ENCODE results near the gene BANP. TPM values are rescaled to one million over a fixed set of nuclear protein-coding genes. Genes with fewer than 3 reads are reported as not detected.
"Not testable (repeated sequence)": the region's sequence is repeated elsewhere in the genome, so short reads cannot be mapped to it uniquely, and the experiment has no call there.

The BANP gene
- total and polyA plus RNA-seq, 2 donors from 2014 or later: 12.4 to 26.3 TPM

DNA sequence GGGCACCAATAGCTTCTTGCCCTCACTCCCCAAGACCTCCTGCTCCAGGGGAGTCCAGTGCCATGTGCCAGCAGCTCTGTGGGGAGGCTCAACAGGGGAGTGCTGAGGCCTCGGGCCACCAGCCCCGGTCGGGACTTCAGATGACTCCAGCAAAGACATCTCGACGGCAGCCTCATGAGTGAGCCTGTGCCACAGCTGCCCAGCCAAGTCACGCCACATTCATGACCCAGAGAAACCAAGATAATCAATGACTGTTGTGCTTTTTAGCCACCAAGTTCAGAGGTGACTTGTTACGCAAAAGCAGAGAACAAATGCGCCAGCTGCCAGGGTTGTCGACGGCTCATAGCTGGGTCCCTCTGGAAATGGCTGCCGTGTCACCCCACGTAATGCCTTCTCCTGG, 157.5 kb downstream of the BANP start:
- Histone ChIP-seq H3K27me3 (ENCODE audit: control insufficient read depth, insufficient read depth, low read length) (no peaks in the 10 kb centered on the region), H3K9ac (ENCODE audit: low read length in 3 of 3) (no peak overlapping the region), H3K4me3 (ENCODE audit: low read length in 3 of 3) (no peak overlapping the region), H3K27ac (ENCODE audit: low read depth in 2 of 2, low read length in 2 of 2) (no peak overlapping the region), H3K4me1 (ENCODE audit: control insufficient read depth in 2 of 3, insufficient read depth in 2 of 3, low read depth in 1 of 3, low read length in 3 of 3) (no peaks in the 10 kb centered on the region), H3K36me3 (ENCODE audit: control insufficient read depth in 2 of 3, insufficient read depth in 3 of 3, low read length in 3 of 3) (no peaks in the 10 kb centered on the region), H3K9me3 (ENCODE audit: control insufficient read depth in 2 of 3, insufficient read depth in 1 of 3, low read length in 3 of 3) (no peaks in the 10 kb centered on the region)
- no peak for FAIRE-seq
- TF ChIP-seq, protein P1, sequence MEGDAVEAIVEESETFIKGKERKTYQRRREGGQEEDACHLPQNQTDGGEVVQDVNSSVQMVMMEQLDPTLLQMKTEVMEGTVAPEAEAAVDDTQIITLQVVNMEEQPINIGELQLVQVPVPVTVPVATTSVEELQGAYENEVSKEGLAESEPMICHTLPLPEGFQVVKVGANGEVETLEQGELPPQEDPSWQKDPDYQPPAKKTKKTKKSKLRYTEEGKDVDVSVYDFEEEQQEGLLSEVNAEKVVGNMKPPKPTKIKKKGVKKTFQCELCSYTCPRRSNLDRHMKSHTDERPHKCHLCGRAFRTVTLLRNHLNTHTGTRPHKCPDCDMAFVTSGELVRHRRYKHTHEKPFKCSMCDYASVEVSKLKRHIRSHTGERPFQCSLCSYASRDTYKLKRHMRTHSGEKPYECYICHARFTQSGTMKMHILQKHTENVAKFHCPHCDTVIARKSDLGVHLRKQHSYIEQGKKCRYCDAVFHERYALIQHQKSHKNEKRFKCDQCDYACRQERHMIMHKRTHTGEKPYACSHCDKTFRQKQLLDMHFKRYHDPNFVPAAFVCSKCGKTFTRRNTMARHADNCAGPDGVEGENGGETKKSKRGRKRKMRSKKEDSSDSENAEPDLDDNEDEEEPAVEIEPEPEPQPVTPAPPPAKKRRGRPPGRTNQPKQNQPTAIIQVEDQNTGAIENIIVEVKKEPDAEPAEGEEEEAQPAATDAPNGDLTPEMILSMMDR (IDR thresholded peaks at IDR 0.05; ENCODE audit: borderline replicate concordance, extremely low read depth, insufficient read depth): no peak
- DNase-seq: peak in 1 of 5 donors; percentile 39
- intact Hi-C loops (cut with DNase I): no loop called here

DNA sequence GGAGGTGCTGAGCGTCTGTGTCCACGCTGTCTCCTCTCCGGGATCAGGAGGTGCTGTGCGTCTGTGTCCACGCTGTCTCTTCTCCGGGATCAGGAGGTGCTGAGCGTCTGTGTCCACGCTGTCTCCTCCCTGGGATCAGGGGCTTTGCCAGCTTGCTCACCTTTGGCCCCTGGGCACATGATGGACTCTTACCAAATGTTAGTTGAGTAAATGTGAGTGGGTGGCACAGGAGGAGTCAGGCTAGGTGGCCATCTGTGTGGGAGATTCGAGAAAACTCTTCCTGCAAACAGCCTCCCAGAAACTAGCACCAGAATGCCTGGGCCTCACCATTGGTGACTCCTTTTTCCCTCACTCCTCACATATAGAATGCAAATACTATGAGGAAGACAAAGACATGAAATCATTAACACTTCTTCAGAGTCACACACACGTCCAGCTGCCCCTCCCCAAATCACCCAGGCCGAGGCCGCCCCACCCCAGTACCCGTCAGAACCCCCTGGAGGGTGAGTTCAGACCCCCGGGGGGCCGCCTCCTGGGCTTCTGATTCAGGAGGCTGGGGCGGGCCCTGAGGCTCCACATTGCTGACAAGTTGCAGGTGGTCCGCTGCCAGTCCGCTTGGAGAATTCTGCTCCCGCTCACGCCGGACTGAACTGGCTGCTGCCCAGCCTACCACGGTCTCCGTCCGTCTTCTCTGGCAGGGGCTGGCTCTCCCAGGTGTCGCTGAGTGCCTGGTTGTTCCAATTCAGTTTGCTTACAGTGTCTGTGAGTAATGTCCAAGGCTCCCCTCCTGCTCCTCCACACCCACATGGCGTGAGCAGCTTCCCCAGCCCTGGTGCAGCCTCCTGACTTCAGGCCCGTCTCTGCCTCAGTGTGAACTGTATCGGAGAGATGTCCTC, 158.7 kb downstream of the BANP start:
- H3K4me3 ChIP-seq (ENCODE audit: low read length in 3 of 3); H3K9me3 ChIP-seq (ENCODE audit: control insufficient read depth in 2 of 3, insufficient read depth in 1 of 3, low read length in 3 of 3); intact Hi-C loops (cut with DNase I); H3K9ac ChIP-seq (ENCODE audit: low read length in 3 of 3); H3K27me3 ChIP-seq (ENCODE audit: control insufficient read depth, insufficient read depth, low read length); FAIRE-seq; H3K4me1 ChIP-seq (ENCODE audit: control insufficient read depth in 2 of 3, insufficient read depth in 2 of 3, low read depth in 1 of 3, low read length in 3 of 3); H3K36me3 ChIP-seq (ENCODE audit: control insufficient read depth in 2 of 3, insufficient read depth in 3 of 3, low read length in 3 of 3); H3K27ac ChIP-seq (ENCODE audit: low read depth in 2 of 2, low read length in 2 of 2): not testable (repeated sequence)
- DNase-seq: peak; percentile 67 to 79 (median 71)

DNA sequence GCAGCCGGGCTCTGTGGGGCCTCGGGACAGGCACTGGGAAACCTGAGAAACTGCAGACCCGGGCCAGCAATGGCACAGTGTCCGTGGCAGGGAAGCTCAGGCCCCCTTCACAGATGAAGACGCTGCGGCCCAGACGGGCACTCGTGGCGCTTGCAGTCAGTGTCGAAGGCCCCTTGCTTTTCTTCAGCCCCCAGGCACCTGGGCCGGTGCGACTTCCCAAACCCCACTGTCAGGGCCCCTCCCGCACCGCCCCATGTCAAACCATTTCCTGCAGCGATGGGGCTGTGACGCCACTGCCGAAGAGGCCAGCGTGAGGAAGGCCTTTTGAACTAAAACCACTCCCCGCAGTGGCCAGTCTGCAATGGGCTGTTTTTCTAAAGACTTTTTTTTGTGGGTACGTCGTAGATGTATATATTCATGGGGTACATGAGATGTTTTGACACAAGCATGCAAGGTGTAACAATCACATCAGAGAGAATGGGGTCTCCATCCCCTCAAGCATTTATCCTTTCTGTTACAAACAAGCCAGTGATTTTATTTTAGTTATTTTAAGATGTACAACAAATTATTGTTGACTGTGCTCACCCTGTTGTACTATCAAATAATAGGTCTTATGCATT, 159.8 kb downstream of the BANP start:
- intact Hi-C loops (cut with DNase I): not testable (repeated sequence)

GRCh38 chr16:88111976-88112375, 160.7 kb downstream of the BANP start:
- H3K27me3 ChIP-seq (ENCODE audit: control insufficient read depth, insufficient read depth, low read length); H3K27ac ChIP-seq (ENCODE audit: low read depth in 2 of 2, low read length in 2 of 2); FAIRE-seq; intact Hi-C loops (cut with DNase I); H3K4me3 ChIP-seq (ENCODE audit: low read length in 3 of 3); H3K4me1 ChIP-seq (ENCODE audit: control insufficient read depth in 2 of 3, insufficient read depth in 2 of 3, low read depth in 1 of 3, low read length in 3 of 3); H3K36me3 ChIP-seq (ENCODE audit: control insufficient read depth in 2 of 3, insufficient read depth in 3 of 3, low read length in 3 of 3); DNase-seq; H3K9me3 ChIP-seq (ENCODE audit: control insufficient read depth in 2 of 3, insufficient read depth in 1 of 3, low read length in 3 of 3); H3K9ac ChIP-seq (ENCODE audit: low read length in 3 of 3): not testable (repeated sequence)

More for the DNA sequence above, 159.8 kb downstream of the BANP start:
- H3K9me3 ChIP-seq (ENCODE audit: control insufficient read depth in 2 of 3, insufficient read depth in 1 of 3, low read length in 3 of 3); H3K27me3 ChIP-seq (ENCODE audit: control insufficient read depth, insufficient read depth, low read length); H3K9ac ChIP-seq (ENCODE audit: low read length in 3 of 3); H3K27ac ChIP-seq (ENCODE audit: low read depth in 2 of 2, low read length in 2 of 2); H3K4me1 ChIP-seq (ENCODE audit: control insufficient read depth in 2 of 3, insufficient read depth in 2 of 3, low read depth in 1 of 3, low read length in 3 of 3); H3K4me3 ChIP-seq (ENCODE audit: low read length in 3 of 3); FAIRE-seq; H3K36me3 ChIP-seq (ENCODE audit: control insufficient read depth in 2 of 3, insufficient read depth in 3 of 3, low read length in 3 of 3): not testable (repeated sequence)
- DNase-seq: peak in 2 of 5 donors; percentile 43 to 63

DNA sequence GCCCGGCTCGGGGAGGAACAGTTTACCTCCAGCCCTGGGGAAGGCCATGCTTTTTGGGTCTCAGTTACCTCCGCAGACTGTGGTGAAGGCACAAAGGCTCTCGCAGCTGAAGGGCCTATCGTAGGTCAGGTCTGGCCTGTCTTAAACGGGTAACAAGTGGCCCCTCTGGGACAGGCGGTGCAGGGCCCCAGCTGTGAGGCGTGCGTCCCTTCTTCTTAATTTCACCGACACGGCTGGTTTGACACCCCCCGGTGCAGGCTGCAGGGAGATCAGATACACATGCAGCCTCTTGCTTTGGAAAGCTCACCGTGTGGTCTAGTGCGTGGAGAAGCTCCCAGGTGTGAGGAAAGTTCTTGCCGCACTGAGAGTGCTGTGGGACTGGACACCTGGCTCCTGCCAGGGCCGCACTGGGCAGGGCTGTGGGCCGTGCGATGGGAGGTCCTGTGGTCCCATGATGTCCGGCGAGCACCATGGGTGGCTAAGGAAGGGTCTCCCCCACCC, 162.4 kb downstream of the BANP start:
- Histone ChIP-seq H3K4me1 (ENCODE audit: control insufficient read depth in 2 of 3, insufficient read depth in 2 of 3, low read depth in 1 of 3, low read length in 3 of 3) (no peaks in the 10 kb centered on the region), H3K27ac (ENCODE audit: low read depth in 2 of 2, low read length in 2 of 2) (no peak overlapping the region), H3K9me3 (ENCODE audit: control insufficient read depth in 2 of 3, insufficient read depth in 1 of 3, low read length in 3 of 3) (no peaks in the 10 kb centered on the region), H3K4me3 (ENCODE audit: low read length in 3 of 3) (no peak overlapping the region), H3K36me3 (ENCODE audit: control insufficient read depth in 2 of 3, insufficient read depth in 3 of 3, low read length in 3 of 3) (no peaks in the 10 kb centered on the region), H3K9ac (ENCODE audit: low read length in 3 of 3) (no peak overlapping the region), H3K27me3 (ENCODE audit: control insufficient read depth, insufficient read depth, low read length) (no peaks in the 10 kb centered on the region)
- intact Hi-C loops (cut with DNase I): no loop called here
- TF ChIP-seq, protein P1 (IDR thresholded peaks at IDR 0.05; ENCODE audit: borderline replicate concordance, extremely low read depth, insufficient read depth): no peak
- peak in 1 of 5 donors; percentile 58 for DNase-seq
- FAIRE-seq: no peak

DNA sequence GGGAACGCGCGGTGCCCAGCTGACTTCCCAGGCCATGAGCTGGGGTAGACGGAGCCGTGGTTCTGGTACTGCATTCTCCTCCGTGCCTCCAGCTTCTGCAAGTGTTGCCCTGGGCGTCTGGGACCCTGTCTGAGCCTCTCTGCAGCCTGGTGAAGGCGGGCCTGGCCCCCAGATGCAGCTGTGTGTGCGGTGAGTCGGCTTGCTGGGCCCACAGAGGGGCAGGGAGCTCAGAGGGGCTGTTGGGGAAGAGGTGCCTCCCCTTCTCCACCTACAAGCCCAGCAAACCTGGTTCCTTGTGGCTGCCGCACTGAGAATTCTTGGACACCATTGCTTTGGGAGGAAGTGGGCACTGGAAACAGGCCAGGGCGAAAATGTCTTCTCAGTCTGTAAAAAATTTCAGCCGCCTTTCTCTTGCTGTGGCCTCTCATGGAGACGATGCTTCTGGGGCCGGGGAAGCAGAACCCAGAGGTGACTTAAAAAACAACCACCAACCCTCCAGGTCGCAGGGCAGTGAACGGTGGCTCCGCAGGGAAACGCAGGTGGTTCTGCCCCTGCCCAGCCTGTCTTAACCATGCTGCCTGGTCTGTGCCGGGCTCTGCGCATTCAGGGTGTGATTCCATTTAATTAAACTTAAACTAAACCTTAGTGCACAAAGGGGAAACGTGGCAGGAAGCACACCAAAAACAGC, 163.5 kb downstream of the BANP start:
- H3K27me3 ChIP-seq (ENCODE audit: control insufficient read depth, insufficient read depth, low read length); intact Hi-C loops (cut with DNase I); H3K9me3 ChIP-seq (ENCODE audit: control insufficient read depth in 2 of 3, insufficient read depth in 1 of 3, low read length in 3 of 3); H3K9ac ChIP-seq (ENCODE audit: low read length in 3 of 3); H3K27ac ChIP-seq (ENCODE audit: low read depth in 2 of 2, low read length in 2 of 2); H3K4me3 ChIP-seq (ENCODE audit: low read length in 3 of 3); H3K4me1 ChIP-seq (ENCODE audit: control insufficient read depth in 2 of 3, insufficient read depth in 2 of 3, low read depth in 1 of 3, low read length in 3 of 3); H3K36me3 ChIP-seq (ENCODE audit: control insufficient read depth in 2 of 3, insufficient read depth in 3 of 3, low read length in 3 of 3); FAIRE-seq: not testable (repeated sequence)
- DNase-seq: peak in 1 of 5 donors; percentile 41

Data from kidney (tissue), 14 donors.